Measurements from ENCODE around the gene RHOB. TPM values are rescaled to one million over a fixed set of nuclear protein-coding genes. Genes with fewer than 3 reads are reported as not detected.

Gene RHOB
- total RNA-seq, 1 experiment from 2014 or later = 38.9 TPM

- ChIA-PET POLR2A (interaction anchor here (0.6 to 1.1 kb wide), 4 partner anchors 83 to 855 kb away, joined by 3 to 18 read pairs (median 4); no protein-coding TSS in a partner anchor), CTCF (interaction anchor here (0.6 to 3.0 kb wide), 4 partner anchors 38 to 1963 kb away, joined by 4 to 11 read pairs (median 6); no protein-coding TSS in a partner anchor)
- peak overlapping the region; percentile 21 to 81 for H3K4me3 ChIP-seq (ENCODE audit: low read depth in 2 of 2, low read length in 2 of 2)
- no TSS peak for BruUV-seq (replicated peaks)
- H3K27ac ChIP-seq (ENCODE audit: low read length) = peak overlapping the region; percentile 78
- H3K9me3 ChIP-seq (ENCODE audit: control insufficient read depth, insufficient read depth, low read depth, low read length) = no peaks in the 10 kb centered on the region
- in situ Hi-C loops (cut with HindIII; ENCODE audit: low pct_unique_long_range_greater_than_20kb, low sequenced_read_pairs) = loop anchor here (10.0 to 25.0 kb wide), 2 partner anchors 75 to 188 kb away; no protein-coding TSS in a partner anchor
- TF ChIP-seq POLR2AphosphoS5 (IDR thresholded peaks at IDR 0.05; ENCODE audit: low read depth, low read length) (0 out of 2 replicates have a peak, but pooled peaks have one; percentile 24), CTCF (IDR thresholded peaks at IDR 0.05) (no peak)
- H3K27me3 ChIP-seq (ENCODE audit: control insufficient read depth, insufficient read depth, low read length) = no peaks in the 10 kb centered on the region
- H3K36me3 ChIP-seq (ENCODE audit: control insufficient read depth, insufficient read depth, low read length) = no peaks in the 10 kb centered on the region
- ATAC-seq (no peak), DNase-seq (ENCODE audit: low read depth, low spot score) (no peak)
- peaks cover 33% of the 10 kb centered on the region for H3K4me1 ChIP-seq (ENCODE audit: control insufficient read depth, insufficient read depth, low read length)
- intact Hi-C loops (cut with micrococcal nuclease; ENCODE audit: unreplicated experiment) = loop anchor here (10.0 kb wide), 1 partner anchor 145 kb away; no protein-coding TSS in a partner anchor
Observed at GRCh38 chr2:20449501-20450200, 2.8 kb downstream of the RHOB start.

GRCh38 chr2:20450201-20450999 is 3.5 kb downstream of the RHOB start:
- Histone ChIP-seq H3K9me3 (ENCODE audit: control insufficient read depth, insufficient read depth, low read depth, low read length) (no peaks in the 10 kb centered on the region), H3K4me1 (ENCODE audit: control insufficient read depth, insufficient read depth, low read length) (peaks cover 29% of the 10 kb centered on the region), H3K27ac (ENCODE audit: low read length) (peak overlapping the region; percentile 78), H3K27me3 (ENCODE audit: control insufficient read depth, insufficient read depth, low read length) (no peaks in the 10 kb centered on the region), H3K4me3 (ENCODE audit: low read depth in 2 of 2, low read length in 2 of 2) (peak overlapping the region in 1 of 2 experiments; percentile 21; a peak in 1 of 4 replicates), H3K36me3 (ENCODE audit: control insufficient read depth, insufficient read depth, low read length) (no peaks in the 10 kb centered on the region)
- TF ChIP-seq SIN3A (IDR thresholded peaks at IDR 0.05; ENCODE audit: borderline replicate concordance, insufficient read depth, low read depth, low read length) (no peak), TCF7L2 (IDR thresholded peaks at IDR 0.05; ENCODE audit: low read depth, low read length) (peak; percentile 92)
- in situ Hi-C loops (cut with HindIII; ENCODE audit: low pct_unique_long_range_greater_than_20kb, low sequenced_read_pairs) = no loop called here
- CTCF ChIA-PET = interaction anchor here (0.6 to 3.0 kb wide), 4 partner anchors 112 to 1962 kb away, joined by 3 to 11 read pairs (median 6); no protein-coding TSS in a partner anchor
- intact Hi-C loops (cut with micrococcal nuclease; ENCODE audit: unreplicated experiment) = no loop called here
- BruUV-seq (replicated peaks) = no TSS peak
- POLR2A ChIA-PET = interaction anchor here (0.6 to 1.1 kb wide), 3 partner anchors 59 to 149 kb away, joined by 3 to 6 read pairs (median 6); no protein-coding TSS in a partner anchor
- DNase-seq (ENCODE audit: low read depth, low spot score) = no peak
- ATAC-seq = peak; percentile 13; the same call in 1 of the 2 replicates

- POLR2A ChIA-PET = interaction anchor here (0.6 kb wide), 1 partner anchor 59 kb away, joined by 6 read pairs; no protein-coding TSS in a partner anchor
- in situ Hi-C loops (cut with HindIII; ENCODE audit: low pct_unique_long_range_greater_than_20kb, low sequenced_read_pairs) (no loop called here), intact Hi-C loops (cut with micrococcal nuclease; ENCODE audit: unreplicated experiment) (no loop called here)
- H3K4me3 ChIP-seq (ENCODE audit: low read depth in 2 of 2, low read length in 2 of 2) = no peak overlapping the region
- H3K9me3 ChIP-seq (ENCODE audit: control insufficient read depth, insufficient read depth, low read depth, low read length) = no peaks in the 10 kb centered on the region
- peaks cover 29% of the 10 kb centered on the region for H3K4me1 ChIP-seq (ENCODE audit: control insufficient read depth, insufficient read depth, low read length)
- no peak for ATAC-seq
- CTCF ChIA-PET = interaction anchor here (3.0 kb wide), 1 partner anchor 191 kb away, joined by 11 read pairs; no protein-coding TSS in a partner anchor
- DNase-seq (ENCODE audit: low read depth, low spot score) = no peak
- no peaks in the 10 kb centered on the region for H3K36me3 ChIP-seq (ENCODE audit: control insufficient read depth, insufficient read depth, low read length)
- no peak for TF ChIP-seq TCF7L2 (IDR thresholded peaks at IDR 0.05; ENCODE audit: low read depth, low read length)
- no peak for TF ChIP-seq CTCF (IDR thresholded peaks at IDR 0.05)
- TF ChIP-seq, protein P1, sequence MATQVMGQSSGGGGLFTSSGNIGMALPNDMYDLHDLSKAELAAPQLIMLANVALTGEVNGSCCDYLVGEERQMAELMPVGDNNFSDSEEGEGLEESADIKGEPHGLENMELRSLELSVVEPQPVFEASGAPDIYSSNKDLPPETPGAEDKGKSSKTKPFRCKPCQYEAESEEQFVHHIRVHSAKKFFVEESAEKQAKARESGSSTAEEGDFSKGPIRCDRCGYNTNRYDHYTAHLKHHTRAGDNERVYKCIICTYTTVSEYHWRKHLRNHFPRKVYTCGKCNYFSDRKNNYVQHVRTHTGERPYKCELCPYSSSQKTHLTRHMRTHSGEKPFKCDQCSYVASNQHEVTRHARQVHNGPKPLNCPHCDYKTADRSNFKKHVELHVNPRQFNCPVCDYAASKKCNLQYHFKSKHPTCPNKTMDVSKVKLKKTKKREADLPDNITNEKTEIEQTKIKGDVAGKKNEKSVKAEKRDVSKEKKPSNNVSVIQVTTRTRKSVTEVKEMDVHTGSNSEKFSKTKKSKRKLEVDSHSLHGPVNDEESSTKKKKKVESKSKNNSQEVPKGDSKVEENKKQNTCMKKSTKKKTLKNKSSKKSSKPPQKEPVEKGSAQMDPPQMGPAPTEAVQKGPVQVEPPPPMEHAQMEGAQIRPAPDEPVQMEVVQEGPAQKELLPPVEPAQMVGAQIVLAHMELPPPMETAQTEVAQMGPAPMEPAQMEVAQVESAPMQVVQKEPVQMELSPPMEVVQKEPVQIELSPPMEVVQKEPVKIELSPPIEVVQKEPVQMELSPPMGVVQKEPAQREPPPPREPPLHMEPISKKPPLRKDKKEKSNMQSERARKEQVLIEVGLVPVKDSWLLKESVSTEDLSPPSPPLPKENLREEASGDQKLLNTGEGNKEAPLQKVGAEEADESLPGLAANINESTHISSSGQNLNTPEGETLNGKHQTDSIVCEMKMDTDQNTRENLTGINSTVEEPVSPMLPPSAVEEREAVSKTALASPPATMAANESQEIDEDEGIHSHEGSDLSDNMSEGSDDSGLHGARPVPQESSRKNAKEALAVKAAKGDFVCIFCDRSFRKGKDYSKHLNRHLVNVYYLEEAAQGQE (IDR thresholded peaks at IDR 0.05; ENCODE audit: insufficient read depth in 1 of 2, low read depth in 2 of 2, low read length in 1 of 2) = no peak
- TF ChIP-seq SIN3A (IDR thresholded peaks at IDR 0.05; ENCODE audit: borderline replicate concordance, insufficient read depth, low read depth, low read length) = no peak
- BruUV-seq (replicated peaks) = no TSS peak
- H3K27ac ChIP-seq (ENCODE audit: low read length) = peak overlapping the region; percentile 78
- H3K27me3 ChIP-seq (ENCODE audit: control insufficient read depth, insufficient read depth, low read length) = no peaks in the 10 kb centered on the region
Observed at GRCh38 chr2:20451000-20451290, 4.1 kb downstream of the RHOB start.

Data from Panc1 (cell line).